Measurements from ENCODE around the gene C13orf42. TPM values are rescaled to one million over a fixed set of nuclear protein-coding genes. Genes with fewer than 3 reads are reported as not detected.
A peak's percentile ranks its signal among the peaks of the same experiment; 100 is the strongest.
"Not testable (repeated sequence)": the region's sequence is repeated elsewhere in the genome, so short reads cannot be mapped to it uniquely, and the experiment has no call there.

The C13orf42 gene
- total RNA-seq, 2 donors from 2014 or later = not detected

DNA sequence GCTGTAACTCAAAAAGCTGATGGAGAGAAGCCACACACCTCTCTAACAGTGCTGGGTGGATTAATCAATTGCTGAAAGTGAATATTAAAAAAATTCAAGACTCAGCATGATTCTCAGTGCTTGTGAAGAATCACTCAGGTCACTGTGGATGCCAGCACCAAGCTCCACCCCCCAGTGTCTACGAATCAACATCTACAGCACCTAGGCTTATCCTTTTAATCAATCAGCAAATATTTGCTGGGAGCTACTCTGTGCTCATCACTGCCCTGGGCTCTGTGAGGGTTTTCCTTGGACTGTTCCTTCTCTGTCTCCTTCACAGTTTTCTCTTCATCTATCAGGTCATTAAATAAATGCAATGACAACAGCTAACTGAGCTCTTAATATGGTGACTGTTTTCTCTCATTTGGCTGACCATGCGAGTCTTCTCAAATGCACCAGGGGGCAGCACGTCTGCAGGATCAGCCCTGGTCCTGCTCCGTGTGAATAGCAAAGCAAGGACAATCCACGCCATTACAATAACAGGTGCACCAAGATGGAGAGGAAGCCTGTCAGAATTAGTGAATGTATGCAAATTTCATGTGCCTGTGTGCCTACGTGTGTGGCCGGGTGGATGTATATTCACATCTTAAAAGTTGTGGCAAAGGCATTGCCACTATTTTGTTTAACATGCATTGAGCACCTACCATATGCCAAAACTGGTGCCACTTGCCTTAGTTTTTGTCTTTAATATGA, 14.6 kb upstream of the C13orf42 start:
- intact Hi-C loops (cut with DNase I, micrococcal nuclease) = no loop called here
- peak; percentile 83 for ATAC-seq
- DNase-seq = peak in 1 of 2 donors; percentile 46

DNA sequence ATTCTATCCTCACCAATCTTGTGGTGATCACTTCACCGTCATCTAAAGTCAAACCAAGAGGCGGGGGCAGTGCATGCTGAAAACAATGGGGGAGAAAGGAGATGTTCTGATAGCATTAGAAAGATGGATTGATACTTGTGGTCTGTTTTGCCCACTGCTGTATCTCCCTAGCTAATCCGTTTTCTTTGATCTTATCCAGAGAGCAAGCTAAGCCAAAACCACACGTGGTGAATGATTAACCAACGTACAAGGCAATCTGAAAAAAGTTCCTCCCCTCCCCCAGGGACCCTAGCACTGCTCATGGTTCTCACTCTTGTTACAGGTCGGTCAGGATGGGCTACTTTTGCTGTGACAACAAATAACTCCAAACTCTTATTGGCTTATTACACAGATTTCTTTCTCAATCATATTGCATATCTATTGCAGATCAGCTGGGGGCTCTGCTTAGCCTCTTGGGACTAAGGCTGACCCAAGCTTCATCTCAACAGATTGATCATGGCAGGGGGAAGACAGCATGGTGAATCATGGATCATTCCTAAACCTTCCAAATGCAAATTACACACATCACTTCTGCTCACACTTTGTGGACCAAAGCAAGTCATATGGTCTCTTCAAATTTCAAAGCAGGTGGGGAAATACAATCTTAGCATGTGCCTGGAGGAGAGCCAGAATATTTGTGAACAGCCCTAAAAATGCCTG, 11.9 kb upstream of the C13orf42 start:
- DNase-seq = no peak
- no peak for ATAC-seq
- intact Hi-C loops (cut with DNase I, micrococcal nuclease) = no loop called here

DNA sequence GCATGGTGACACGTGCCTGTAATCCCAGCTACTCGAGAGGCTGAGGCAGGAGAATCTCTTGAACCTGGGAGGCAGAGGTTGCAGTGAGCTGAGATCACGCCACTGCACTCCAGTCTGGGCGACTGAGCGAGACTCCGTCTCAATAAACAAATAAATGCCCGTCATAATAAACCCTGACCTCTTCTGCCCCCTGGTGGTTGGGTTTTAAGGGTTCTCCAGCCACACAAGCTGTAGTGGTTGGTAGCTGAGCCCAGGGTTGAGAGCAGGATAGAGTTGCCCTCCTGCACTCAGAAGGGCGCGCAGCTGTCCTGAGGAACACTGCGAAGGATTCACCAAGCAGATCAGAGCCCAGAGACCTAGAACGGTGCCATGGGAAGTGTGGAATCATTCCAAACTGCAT, 9.8 kb upstream of the C13orf42 start:
- ATAC-seq; intact Hi-C loops (cut with DNase I, micrococcal nuclease): not testable (repeated sequence)
- peak in 1 of 2 donors; percentile 24 for DNase-seq

DNA sequence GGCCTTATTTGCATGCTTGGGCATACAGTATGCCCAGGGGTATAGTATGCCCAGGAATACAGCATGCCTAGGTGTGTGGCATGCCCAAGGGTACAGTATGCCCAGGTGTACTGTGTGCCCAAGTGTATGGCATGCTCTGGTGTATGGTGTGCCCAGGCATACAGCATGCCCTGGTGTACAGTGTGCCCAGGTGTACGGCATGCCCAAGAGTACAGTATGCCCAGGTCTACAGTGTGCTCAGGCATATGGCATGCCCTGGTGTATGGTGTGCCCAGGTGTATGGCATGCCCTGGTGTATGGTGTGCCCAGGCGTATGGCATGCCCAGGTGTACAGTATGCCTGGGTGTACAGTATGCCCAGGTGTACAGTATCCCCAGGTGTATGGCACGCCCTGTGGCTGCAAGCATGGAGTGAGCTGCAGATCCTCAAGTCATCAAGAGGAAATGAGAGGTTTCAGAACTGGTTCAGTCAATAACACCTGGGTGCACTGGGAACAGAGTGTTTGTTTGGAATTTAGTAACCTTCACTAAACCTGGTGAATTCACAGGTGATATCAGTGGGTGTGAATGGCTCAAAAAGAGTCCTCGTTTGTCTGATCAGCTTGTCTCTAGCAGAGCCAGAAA, 7.8 kb upstream of the C13orf42 start:
- intact Hi-C loops (cut with DNase I, micrococcal nuclease) = no loop called here
- no peak for DNase-seq
- ATAC-seq = no peak

DNA sequence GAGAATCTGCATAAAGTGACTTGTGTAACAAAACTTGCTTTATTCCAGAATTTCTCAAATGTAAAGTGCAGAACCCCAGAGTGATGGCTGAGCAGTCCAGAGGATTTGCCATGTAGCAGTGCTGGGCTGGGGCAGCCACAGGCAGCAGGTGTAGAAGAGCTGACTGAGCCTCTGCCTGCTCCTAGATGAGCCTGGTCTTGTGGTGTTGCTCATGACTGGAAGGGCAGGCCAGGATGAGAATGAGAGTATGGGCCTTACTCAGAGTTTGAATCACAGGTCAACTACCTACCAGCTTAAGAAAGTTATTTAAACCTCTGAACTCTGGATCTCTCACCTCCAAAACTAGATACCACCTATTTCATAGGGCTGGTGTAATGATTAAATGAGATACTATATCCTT, 2.9 kb upstream of the C13orf42 start:
- DNase-seq (no peak), ATAC-seq (no peak)
- intact Hi-C loops (cut with DNase I, micrococcal nuclease) = no loop called here

DNA sequence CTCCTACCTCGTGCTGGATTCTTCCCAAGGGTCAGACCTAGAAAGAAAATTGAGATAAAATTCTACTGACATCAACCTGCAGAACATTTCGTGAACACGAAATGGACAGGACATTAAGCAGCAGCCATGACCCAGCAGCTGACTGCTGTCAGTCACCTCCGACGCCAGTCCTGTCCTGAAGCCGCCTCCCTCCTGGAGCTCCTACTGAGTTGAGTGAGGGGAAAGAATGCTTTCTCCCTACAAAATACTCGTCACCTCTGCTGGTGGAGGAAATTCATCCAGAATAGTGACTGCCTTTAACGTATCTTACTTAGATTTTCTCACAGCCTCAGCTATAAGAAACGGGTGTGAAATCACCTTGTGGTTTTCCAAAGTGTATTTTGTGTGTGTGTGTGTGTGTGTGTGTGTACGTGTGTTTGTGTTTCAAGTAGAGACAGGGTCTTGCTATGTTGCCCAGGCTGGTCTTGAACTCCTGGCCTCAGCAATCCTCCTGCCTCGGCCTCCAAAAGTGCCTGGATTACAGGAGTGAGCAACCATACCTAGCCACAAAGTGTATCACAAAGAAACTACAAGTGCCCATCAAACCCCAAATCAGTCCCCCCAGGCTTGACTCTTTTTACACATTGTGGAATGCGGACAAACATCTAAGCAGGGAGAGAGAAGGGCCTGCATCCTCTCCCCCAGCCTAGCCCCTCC, 2.3 kb upstream of the C13orf42 start:
- intact Hi-C loops (cut with DNase I, micrococcal nuclease) = no loop called here
- ATAC-seq (no peak), DNase-seq (no peak)

GRCh38 chr13:51112771-51113170, 1.7 kb upstream of the C13orf42 start:
- ATAC-seq = no peak
- intact Hi-C loops (cut with DNase I, micrococcal nuclease) = no loop called here

GRCh38 chr13:51111997-51112396, 923 bp upstream of the C13orf42 start:
- ATAC-seq = no peak
- DNase-seq = no peak
- intact Hi-C loops (cut with DNase I, micrococcal nuclease) = no loop called here

More at GRCh38 chr13:51112771-51113170, 1.7 kb upstream of the C13orf42 start:
- DNase-seq = no peak

DNA sequence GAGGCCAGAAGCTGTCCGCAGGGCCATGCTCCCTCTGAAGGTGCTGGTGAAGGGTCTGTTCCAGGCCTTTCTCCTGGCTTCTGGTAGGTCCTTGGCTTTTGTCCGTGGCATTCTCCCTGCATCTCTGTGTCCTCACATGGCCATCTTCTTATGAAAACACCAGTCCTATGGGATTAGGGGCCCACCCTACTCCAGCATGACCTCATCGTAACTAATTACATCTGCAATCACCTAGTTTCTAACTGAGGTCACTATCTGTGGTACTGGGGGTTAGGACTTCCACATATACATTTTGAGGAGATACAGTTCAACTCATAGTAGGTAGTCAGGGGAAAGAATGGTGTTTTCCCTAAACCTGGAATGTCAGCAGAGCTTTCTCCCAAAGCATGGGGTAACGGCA, 3.1 kb downstream of the C13orf42 start:
- ATAC-seq = no peak

DNA sequence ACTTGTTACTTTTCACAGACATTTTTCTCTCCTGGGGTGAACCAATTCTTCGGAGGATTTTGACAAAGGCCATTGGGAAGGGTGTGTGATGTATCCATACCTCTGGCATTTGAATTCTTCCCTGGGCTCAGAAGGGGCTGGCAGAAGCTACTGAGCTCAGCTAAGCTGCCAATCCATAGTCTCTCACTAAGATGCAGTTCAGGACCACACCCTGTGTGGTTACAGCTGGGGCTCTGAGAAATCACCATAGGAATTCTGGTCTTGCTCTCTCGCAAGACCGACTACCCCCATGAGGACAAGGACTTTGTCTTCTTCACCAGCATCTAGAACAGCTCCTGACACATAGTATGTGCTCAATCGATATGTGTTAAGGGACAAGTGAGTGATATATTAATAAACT, 6.0 kb downstream of the C13orf42 start:
- intact Hi-C loops (cut with DNase I, micrococcal nuclease) = no loop called here
- no peak for ATAC-seq
- DNase-seq = no peak

More for the DNA sequence above, 3.1 kb downstream of the C13orf42 start:
- intact Hi-C loops (cut with DNase I, micrococcal nuclease) = no loop called here
- DNase-seq = no peak

- ATAC-seq (no peak), DNase-seq (no peak)
- intact Hi-C loops (cut with DNase I, micrococcal nuclease) = no loop called here
These were observed 9.3 kb downstream of the C13orf42 start for GRCh38 chr13:51101636-51102235.

- no peak for DNase-seq
- no peak for ATAC-seq
- intact Hi-C loops (cut with DNase I, micrococcal nuclease) = no loop called here
These were observed 13.6 kb downstream of the C13orf42 start for GRCh38 chr13:51097353-51098043.

DNA sequence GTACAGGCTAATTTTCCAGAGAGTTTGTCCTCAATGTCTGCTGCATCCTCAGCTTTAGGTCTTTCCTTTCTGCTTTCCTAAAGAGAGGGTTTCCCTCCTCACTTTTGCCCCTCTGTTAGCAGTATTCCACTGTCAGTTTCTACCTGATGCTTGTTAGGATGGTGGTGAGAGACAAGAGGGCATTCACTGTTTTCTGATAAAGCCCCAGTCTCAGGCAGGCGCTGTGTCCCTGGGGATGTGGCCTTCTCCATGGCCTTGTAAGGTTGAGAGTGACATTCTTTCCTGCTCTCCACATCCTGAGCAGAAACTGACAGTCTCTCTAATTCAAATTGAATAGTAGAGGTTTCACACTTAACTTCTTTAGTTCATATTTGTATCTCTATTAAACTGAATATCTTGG, 14.9 kb downstream of the C13orf42 start:
- ATAC-seq = no peak
- DNase-seq = no peak
- intact Hi-C loops (cut with DNase I, micrococcal nuclease) = no loop called here

- DNase-seq = no peak
- intact Hi-C loops (cut with DNase I, micrococcal nuclease) = no loop called here
- no peak for ATAC-seq
These were observed 17.5 kb downstream of the C13orf42 start for GRCh38 chr13:51093574-51093973.

DNA sequence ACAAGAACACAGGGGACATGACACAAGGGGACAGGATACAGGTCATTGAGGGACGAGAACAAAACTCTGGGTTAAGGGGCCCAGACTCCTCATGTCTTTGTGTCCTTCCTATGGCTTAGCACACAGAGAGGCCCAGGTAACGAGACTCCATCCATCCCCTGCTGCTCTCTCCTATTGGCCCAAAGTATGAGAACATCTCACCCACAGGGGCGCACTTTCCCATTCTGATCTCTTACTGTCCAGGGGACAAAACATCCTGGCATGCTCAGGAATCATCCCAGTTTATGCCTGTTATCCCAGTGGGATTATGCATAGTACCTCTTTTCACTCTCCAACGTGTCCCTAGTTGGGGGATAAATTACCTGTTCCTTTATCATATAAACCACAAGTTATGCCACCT, 19.2 kb downstream of the C13orf42 start:
- no peak for ATAC-seq
- no peak for DNase-seq
- intact Hi-C loops (cut with DNase I, micrococcal nuclease) = no loop called here

DNA sequence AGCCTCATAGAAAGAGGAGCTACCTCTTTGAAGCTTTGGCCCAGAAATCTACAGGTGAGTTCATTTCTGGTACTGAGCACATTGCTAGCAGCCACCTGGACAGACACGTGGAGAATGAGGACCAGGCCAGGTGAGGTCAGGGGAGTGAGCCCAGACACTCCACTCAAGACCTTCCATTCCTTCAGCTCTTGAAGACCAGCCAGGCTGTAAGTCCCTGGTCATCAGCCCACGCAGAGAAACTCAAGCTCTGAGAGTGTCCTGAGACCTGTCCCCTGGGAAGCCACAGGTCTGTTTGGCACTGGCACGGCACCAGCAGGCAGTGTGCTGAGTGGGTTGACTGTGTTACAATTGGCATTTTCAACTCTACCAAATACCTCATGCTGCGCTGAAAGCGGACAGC, 27.4 kb downstream of the C13orf42 start:
- intact Hi-C loops (cut with DNase I, micrococcal nuclease) = no loop called here
- ATAC-seq (no peak), DNase-seq (no peak)

GRCh38 chr13:51080478-51081065, 30.5 kb downstream of the C13orf42 start:
- ATAC-seq; intact Hi-C loops (cut with DNase I, micrococcal nuclease); DNase-seq: not testable (repeated sequence)

- no peak for ATAC-seq
- intact Hi-C loops (cut with DNase I, micrococcal nuclease) = no loop called here
- no peak for DNase-seq
These were observed 39.6 kb downstream of the C13orf42 start for GRCh38 chr13:51071493-51071892.

Data from left colon (tissue), 2 donors.